Epithelial cell of esophagus (primary cell): ENCODE data around the gene HSPA8.

ENCODE experiments used
- DNase-seq: peaks from one replicate; pipeline ENCODE4 v3.0.0; 2010; ENCODE audit warnings: low read depth
- H3K4me3 ChIP-seq: 2 replicates; pipeline ENCODE4 v1.5.1; 2011; ENCODE audit warnings: mild to moderate bottlenecking, low read length, control low read depth
- CTCF ChIP-seq: IDR thresholded peaks from 2 replicates; pipeline ENCODE4 v1.5.1; 2011; ENCODE audit warnings: low read depth, mild to moderate bottlenecking, low read length, control low read depth, inconsistent platforms; ENCODE audit not compliant: insufficient read depth; ENCODE audit errors: missing control alignments

The HSPA8 gene

DNA sequence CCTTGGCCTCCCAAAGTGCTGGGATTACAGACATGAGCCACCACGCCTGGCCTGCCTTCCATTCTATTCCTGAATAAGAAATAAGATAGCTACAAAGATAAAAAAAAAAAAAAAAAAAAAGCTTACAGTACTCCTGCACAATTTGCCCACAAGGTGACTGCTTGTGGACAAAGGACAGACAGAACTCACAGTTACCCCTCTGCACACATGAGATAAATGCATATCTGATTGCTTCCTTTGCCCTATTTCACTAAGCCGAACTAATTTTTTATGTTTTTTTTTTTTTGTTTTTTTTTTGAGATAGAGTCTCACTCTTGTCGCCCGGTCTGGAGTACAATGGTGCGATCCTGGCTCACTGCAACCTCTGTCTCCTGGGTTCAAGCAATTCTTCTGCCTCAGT, 23.6 kb upstream of the HSPA8 start:
- no peak for TF ChIP-seq CTCF
- DNase-seq: no peak
- H3K4me3 ChIP-seq: no peak overlapping the region

DNA sequence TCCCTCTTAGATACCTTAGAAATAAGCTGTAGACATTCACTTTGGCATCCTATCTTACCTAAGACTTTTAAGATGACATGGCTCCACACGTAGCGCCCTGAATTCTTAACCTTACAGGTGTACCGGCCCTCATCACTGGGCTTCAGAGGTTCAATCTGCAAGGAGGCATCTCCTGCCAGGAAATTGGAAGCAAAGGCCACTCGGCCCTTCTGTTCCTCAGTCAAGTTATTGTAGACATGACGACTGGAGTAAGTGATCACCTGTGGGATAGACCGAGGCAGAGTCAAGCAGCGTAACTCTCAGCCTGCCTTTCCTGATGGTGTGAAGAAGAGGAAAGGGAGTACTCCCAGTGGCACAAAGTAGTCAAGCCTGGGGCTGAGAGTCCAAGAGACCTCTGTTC, 22.5 kb upstream of the HSPA8 start:
- H3K4me3 ChIP-seq: no peak overlapping the region
- TF ChIP-seq CTCF: no peak
- no peak for DNase-seq

DNA sequence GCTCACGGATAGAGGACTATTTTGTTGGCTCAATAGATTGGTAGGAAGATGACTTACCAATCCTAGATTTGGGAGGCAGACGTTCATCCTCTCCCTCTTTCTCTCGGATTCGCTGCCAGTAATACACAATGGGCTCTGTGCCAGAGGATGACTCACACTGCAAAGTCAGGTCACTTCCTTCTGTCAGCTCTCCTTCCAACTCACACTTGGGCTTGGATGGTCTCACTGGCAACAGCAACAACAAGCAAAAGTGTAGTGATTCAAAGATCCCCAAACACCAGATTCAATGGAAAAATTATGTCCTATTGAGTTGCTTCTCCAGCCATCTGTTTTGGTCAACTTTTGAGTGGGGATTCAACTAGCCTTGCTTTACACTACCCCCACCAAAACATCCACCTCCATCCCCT, 21.7 kb upstream of the HSPA8 start:
- TF ChIP-seq CTCF: no peak
- no peak overlapping the region for H3K4me3 ChIP-seq
- peak; percentile 95 for DNase-seq

GRCh38 chr11:123082977-123083376, 21.0 kb upstream of the HSPA8 start:
- no peak overlapping the region for H3K4me3 ChIP-seq
- no peak for DNase-seq
- TF ChIP-seq CTCF: no peak

DNA sequence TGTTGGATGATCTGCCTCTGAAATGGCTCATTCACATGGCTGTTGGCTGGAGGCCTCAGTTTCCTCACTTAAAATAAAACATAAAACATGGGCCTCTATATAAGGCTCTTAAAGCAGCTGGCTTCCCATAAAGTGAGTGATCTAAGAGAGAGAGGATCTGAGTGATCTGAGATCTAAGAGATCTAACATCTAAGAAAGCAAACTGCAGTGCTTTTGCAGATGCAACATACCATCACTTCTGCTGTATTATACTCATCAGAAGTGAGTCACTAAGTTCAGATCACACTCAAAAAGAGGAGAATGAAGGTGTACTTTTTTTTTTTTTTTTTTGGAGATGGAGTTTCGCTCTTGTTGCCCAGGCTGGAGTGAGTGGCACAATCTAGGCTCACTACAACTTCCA, 18.1 kb upstream of the HSPA8 start:
- DNase-seq: no peak
- no peak overlapping the region for H3K4me3 ChIP-seq
- TF ChIP-seq CTCF: no peak

- DNase-seq: no peak
- H3K4me3 ChIP-seq: no peak overlapping the region
- no peak for TF ChIP-seq CTCF
Observed at GRCh38 chr11:123076484-123076883, 14.5 kb upstream of the HSPA8 start.

- no peak overlapping the region for H3K4me3 ChIP-seq
- DNase-seq: no peak
- no peak for TF ChIP-seq CTCF
Observed at GRCh38 chr11:123073343-123074057, 11.6 kb upstream of the HSPA8 start.
